Smooth muscle cell (in vitro differentiated cells): Measurements from ENCODE around the gene MACROD2. TPM values are rescaled to one million over a fixed set of nuclear protein-coding genes. Genes with fewer than 3 reads are reported as not detected.

Experiments
- DNase-seq: peaks from one replicate; lab custom pipeline; 2025; ENCODE audit not compliant: unreplicated experiment; lab: John Stamatoyannopoulos, UW
- H2AFZ ChIP-seq: fragments of 200-600 bp; sonication (generic); 2 replicates; pipeline ENCODE4 v1.6.0; 2016; ENCODE audit warnings: antibody characterized with exemption, low read depth, mild to moderate bottlenecking
- H3F3A ChIP-seq: fragments of 200-600 bp; sonication (generic); 2 replicates; pipeline ENCODE4 v1.6.0; 2017; ENCODE audit warnings: antibody characterized with exemption, low read depth
- H3K27ac ChIP-seq: fragments of 200-600 bp; sonication (generic); 2 replicates; pipeline ENCODE4 v1.5.1; 2016; ENCODE audit warnings: low read depth, mild to moderate bottlenecking
- H3K27me3 ChIP-seq: fragments of 200-600 bp; sonication (generic); 2 replicates; pipeline ENCODE4 v1.6.1; 2016; ENCODE audit warnings: low read depth, mild to moderate bottlenecking
- H3K36me3 ChIP-seq: fragments of 200-600 bp; sonication (generic); 2 replicates; pipeline ENCODE4 v1.5.1; 2016; ENCODE audit warnings: low read depth
- H3K4me1 ChIP-seq: fragments of 200-600 bp; sonication (generic); 2 replicates; pipeline ENCODE4 v1.5.1; 2016; ENCODE audit warnings: low read depth
- H3K4me2 ChIP-seq: fragments of 200-600 bp; sonication (generic); 2 replicates; pipeline ENCODE4 v1.6.0; 2016; ENCODE audit warnings: mild to moderate bottlenecking
- H3K4me3 ChIP-seq: fragments of 200-600 bp; sonication (generic); 2 replicates; pipeline ENCODE4 v1.5.1; 2016; ENCODE audit warnings: mild to moderate bottlenecking
- H3K79me2 ChIP-seq: fragments of 200-600 bp; sonication (generic); 2 replicates; pipeline ENCODE4 v1.6.0; 2016; ENCODE audit warnings: low read depth, mild to moderate bottlenecking
- H3K9ac ChIP-seq: fragments of 200-600 bp; sonication (generic); 2 replicates; pipeline ENCODE4 v1.6.0; 2016; ENCODE audit warnings: low read depth
- H3K9me3 ChIP-seq: fragments of 200-600 bp; sonication (generic); replicated peaks from 2 replicates; pipeline ENCODE4 v1.5.1; 2016; ENCODE audit warnings: low read depth
- H4K20me1 ChIP-seq: fragments of 200-600 bp; sonication (generic); 2 replicates; pipeline ENCODE4 v1.6.0; 2016; ENCODE audit warnings: low read depth
- WGBS: methylation state at CpG from one replicate; pipeline ENCODE4 v1.1.7; 2016; ENCODE audit warnings: low lambda C conversion rate; 5-methylcytosine and 5-hydroxymethylcytosine counted together
- polyA plus RNA-seq: library from polyadenylated mRNA; unstranded; fragments of >200 nt; fragmentation: Nextera tagmentation; extraction: Ambion mirVana; gene quantifications from 2 replicates; pipeline ENCODE4 v1.2.1, GENCODE V29; 2016
- total RNA-seq: library from RNA; depleted of rRNA; stranded (reverse); fragments of >200 nt; gene quantifications from 2 replicates; pipeline ENCODE4 v1.2.3, GENCODE V29; 2014
- TF ChIP-seq, protein P1 (sequence below): fragments of 200-600 bp; sonication (generic); IDR thresholded peaks from 2 replicates; pipeline ENCODE4 v1.5.1; 2017; ENCODE audit warnings: borderline replicate concordance, mild to moderate bottlenecking, antibody characterized with exemption; ENCODE audit not compliant: insufficient read depth, poor library complexity, severe bottlenecking

MACROD2 gene
- total and polyA plus RNA-seq, 2 experiments from 2014 or later: 0.04 to 0.32 TPM

DNA sequence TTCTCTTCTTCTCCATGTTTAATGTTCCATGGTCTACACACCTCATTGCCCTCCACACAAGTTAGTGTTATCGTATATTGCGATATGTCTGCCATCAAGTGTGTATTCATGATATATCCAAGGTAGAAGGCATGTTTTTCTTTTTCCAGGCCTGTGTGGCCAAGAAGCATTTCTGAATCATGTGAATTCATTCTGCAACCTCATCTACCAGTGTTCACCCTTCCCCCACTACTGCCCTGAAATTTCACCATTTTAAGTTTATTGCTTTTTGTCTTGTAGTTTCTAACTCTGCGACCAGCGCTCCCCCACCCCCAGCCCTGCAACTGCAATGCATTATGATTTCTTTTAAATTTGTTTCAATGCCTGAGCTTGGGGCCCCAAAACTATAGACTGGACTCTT is 960.1 kb downstream of the MACROD2 start:
- TF ChIP-seq, protein P1, sequence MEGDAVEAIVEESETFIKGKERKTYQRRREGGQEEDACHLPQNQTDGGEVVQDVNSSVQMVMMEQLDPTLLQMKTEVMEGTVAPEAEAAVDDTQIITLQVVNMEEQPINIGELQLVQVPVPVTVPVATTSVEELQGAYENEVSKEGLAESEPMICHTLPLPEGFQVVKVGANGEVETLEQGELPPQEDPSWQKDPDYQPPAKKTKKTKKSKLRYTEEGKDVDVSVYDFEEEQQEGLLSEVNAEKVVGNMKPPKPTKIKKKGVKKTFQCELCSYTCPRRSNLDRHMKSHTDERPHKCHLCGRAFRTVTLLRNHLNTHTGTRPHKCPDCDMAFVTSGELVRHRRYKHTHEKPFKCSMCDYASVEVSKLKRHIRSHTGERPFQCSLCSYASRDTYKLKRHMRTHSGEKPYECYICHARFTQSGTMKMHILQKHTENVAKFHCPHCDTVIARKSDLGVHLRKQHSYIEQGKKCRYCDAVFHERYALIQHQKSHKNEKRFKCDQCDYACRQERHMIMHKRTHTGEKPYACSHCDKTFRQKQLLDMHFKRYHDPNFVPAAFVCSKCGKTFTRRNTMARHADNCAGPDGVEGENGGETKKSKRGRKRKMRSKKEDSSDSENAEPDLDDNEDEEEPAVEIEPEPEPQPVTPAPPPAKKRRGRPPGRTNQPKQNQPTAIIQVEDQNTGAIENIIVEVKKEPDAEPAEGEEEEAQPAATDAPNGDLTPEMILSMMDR: no peak
- H3K9ac ChIP-seq: no peak overlapping the region
- H3K4me1 ChIP-seq: peaks cover 9% of the 10 kb centered on the region
- H3F3A ChIP-seq: peaks cover 8% of the 10 kb centered on the region
- no peaks in the 10 kb centered on the region for H3K27me3 ChIP-seq
- H3K79me2 ChIP-seq: no peaks in the 10 kb centered on the region
- H4K20me1 ChIP-seq: no peaks in the 10 kb centered on the region
- no peak overlapping the region for H3K4me2 ChIP-seq
- H3K9me3 ChIP-seq: no peaks in the 10 kb centered on the region
- WGBS: 88% methylated on average over 4 of the region's 4 CpGs
- H3K27ac ChIP-seq: no peak overlapping the region
- no peak for DNase-seq
- no peaks in the 10 kb centered on the region for H3K36me3 ChIP-seq
- peak overlapping the region; percentile 38 for H2AFZ ChIP-seq
- H3K4me3 ChIP-seq: no peak overlapping the region

DNA sequence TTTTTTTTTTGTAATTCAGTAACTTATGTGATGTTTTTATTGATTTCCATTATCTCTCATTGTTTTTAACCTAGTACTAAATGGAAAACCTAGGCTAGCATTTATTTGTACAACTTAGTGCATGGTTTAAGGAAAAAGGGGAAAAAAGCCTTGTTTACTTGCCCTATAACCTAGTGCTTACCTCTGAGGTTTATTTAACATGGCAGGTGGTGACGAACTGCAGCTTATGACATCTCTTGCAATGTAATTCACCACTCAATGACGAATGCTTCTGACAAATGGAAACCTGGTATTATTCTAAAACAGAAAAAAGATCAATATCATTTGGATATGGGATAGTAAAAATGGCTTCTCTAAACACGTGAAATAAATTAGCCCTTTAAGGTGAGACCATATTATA is 960.7 kb downstream of the MACROD2 start:
- Histone ChIP-seq H3K27me3 (no peaks in the 10 kb centered on the region), H4K20me1 (no peaks in the 10 kb centered on the region), H2AFZ (peak overlapping the region; percentile 38), H3K27ac (no peak overlapping the region), H3K79me2 (no peaks in the 10 kb centered on the region), H3K36me3 (no peaks in the 10 kb centered on the region), H3K4me2 (no peak overlapping the region), H3F3A (peaks cover 8% of the 10 kb centered on the region), H3K9me3 (no peaks in the 10 kb centered on the region), H3K4me1 (peaks cover 9% of the 10 kb centered on the region), H3K4me3 (no peak overlapping the region), H3K9ac (no peak overlapping the region)
- 84% methylated on average over 3 of the region's 3 CpGs for WGBS
- TF ChIP-seq, protein P1: no peak
- DNase-seq: no peak

DNA sequence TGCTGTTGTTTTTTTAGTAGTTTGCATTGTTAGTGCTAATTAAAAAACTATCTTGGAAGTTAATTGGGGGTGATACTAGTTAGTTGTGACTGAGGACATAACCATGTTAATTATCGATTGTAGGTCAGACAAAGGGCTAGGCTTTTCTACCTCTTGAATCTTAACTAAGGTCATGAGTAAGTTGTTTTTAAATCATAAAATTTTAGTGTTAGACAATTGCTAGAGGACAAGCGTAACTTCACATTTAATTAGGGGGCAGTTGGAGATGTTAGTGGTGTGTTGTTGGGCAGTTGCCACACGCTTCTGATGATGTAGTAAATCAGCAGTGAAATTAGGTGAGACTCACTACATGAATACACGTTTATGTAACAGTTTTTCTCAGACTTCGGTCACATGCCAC is 961.2 kb downstream of the MACROD2 start:
- WGBS: 88% methylated on average over 5 of the region's 5 CpGs
- TF ChIP-seq, protein P1: no peak

DNA sequence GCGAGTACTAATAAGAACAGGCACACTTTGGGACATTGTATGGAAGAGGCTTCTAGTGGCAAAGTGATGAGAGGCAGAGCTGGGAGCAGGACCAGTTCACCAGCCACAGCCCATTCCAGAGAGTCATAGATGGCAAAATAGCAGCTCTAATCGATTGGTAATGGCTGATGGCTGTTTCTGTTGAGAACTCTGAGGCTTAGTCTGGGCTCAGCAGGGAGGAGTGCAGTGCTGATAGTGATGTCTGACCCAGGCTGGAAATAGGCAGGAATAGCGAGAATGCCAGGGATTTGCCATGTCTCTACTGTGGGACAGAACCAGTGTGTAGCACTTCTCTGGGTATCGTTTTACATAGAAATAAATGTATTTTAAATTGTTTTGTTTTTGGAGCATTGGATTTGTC is 962.1 kb downstream of the MACROD2 start:
- Histone ChIP-seq H3F3A (peaks cover 2% of the 10 kb centered on the region), H3K4me3 (no peak overlapping the region), H3K79me2 (no peaks in the 10 kb centered on the region), H3K9me3 (no peaks in the 10 kb centered on the region), H3K9ac (no peak overlapping the region), H2AFZ (no peak overlapping the region), H3K4me2 (no peak overlapping the region), H3K27ac (no peak overlapping the region), H3K36me3 (no peaks in the 10 kb centered on the region), H3K4me1 (peaks cover 4% of the 10 kb centered on the region), H3K27me3 (no peaks in the 10 kb centered on the region), H4K20me1 (no peaks in the 10 kb centered on the region)
- TF ChIP-seq, protein P1: no peak
- DNase-seq: no peak
- 83% methylated on average over 4 of the region's 4 CpGs for WGBS

More for the DNA sequence above, 961.2 kb downstream of the MACROD2 start:
- no peaks in the 10 kb centered on the region for H3K9me3 ChIP-seq
- no peaks in the 10 kb centered on the region for H3K27me3 ChIP-seq
- no peak for DNase-seq
- no peaks in the 10 kb centered on the region for H3K79me2 ChIP-seq
- no peak overlapping the region for H3K9ac ChIP-seq
- H3K4me1 ChIP-seq: peaks cover 9% of the 10 kb centered on the region
- H3K36me3 ChIP-seq: no peaks in the 10 kb centered on the region
- no peaks in the 10 kb centered on the region for H4K20me1 ChIP-seq
- peaks cover 8% of the 10 kb centered on the region for H3F3A ChIP-seq
- H3K4me2 ChIP-seq: no peak overlapping the region
- no peak overlapping the region for H3K4me3 ChIP-seq
- no peak overlapping the region for H3K27ac ChIP-seq
- H2AFZ ChIP-seq: no peak overlapping the region
